Keratinocyte (primary cell): ENCODE results near the gene ASF1A.

ENCODE experiments used
- CTCF ChIP-seq, 3 experiments: IDR thresholded peaks in 1 of 3; conservative IDR thresholded peaks in 1 of 3; optimal IDR thresholded peaks in 1 of 3; 2 replicates in 2 of 3; 3 replicates in 1 of 3; pipeline versions ENCODE3 to v1.5.1; 2011; ENCODE audit warnings: low read length in 3 of 3, mild to moderate bottlenecking in 3 of 3, moderate library complexity in 2 of 3, control low read depth in 1 of 3, inconsistent platforms in 1 of 3; ENCODE audit not compliant: insufficient read depth in 2 of 3; ENCODE audit errors: extremely low read depth in 1 of 3
- EZH2 ChIP-seq: IDR thresholded peaks from one replicate; pipeline ENCODE4 v1.6.1; 2012; ENCODE audit warnings: inconsistent platforms, mild to moderate bottlenecking, low read length, moderate library complexity

GRCh38 chr6:118893064-118893806 lies 717 bp upstream of the ASF1A start:
- TF ChIP-seq CTCF (optimal IDR thresholded peaks at IDR 0.05 in 1 of 3, IDR thresholded peaks at IDR 0.05 in 1 of 3, conservative IDR thresholded peaks at IDR 0.05 in 1 of 3; ENCODE audit: extremely low read depth in 1 of 3, insufficient read depth in 2 of 3, low read length in 3 of 3): no peak
- no peak for TF ChIP-seq EZH2
